Breast epithelium (tissue), 3 donors: ENCODE data around the gene EML2.

Experiments
- POLR2A ChIP-seq: fragments of 450-650 bp; IDR thresholded peaks from one replicate; pipeline ENCODE4 v1.6.1; 2016; ENCODE audit warnings: antibody characterized with exemption, mild to moderate bottlenecking, moderate library complexity
- TF ChIP-seq, protein P1 (sequence below), 3 donors: fragments of 450-650 bp; IDR thresholded peaks; one replicate each; pipeline ENCODE4 v1.5.1; 2016 to 2017; ENCODE audit warnings: antibody characterized with exemption in 3 of 3, mild to moderate bottlenecking in 3 of 3, moderate library complexity in 3 of 3

DNA sequence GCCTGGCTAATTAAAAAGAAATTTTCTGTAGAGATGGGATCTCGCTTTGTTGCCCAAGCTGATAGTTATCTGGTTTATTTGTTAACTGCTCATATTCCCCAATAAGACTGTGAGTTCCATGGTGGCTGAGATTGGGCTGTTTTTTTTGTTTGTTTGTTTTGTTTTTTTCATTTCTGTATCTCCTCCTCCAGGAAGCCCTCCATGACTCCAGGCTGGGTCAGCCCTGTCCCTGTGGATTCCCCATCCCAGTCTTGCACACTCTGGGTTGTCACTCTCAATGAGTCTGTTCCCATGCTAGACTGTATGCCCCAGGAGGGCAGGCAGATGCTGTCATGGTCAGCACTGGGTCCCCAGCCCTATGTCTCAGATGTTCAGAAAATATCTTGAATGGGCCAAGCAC lies 2.9 kb downstream of the EML2 start:
- TF ChIP-seq, protein P1, sequence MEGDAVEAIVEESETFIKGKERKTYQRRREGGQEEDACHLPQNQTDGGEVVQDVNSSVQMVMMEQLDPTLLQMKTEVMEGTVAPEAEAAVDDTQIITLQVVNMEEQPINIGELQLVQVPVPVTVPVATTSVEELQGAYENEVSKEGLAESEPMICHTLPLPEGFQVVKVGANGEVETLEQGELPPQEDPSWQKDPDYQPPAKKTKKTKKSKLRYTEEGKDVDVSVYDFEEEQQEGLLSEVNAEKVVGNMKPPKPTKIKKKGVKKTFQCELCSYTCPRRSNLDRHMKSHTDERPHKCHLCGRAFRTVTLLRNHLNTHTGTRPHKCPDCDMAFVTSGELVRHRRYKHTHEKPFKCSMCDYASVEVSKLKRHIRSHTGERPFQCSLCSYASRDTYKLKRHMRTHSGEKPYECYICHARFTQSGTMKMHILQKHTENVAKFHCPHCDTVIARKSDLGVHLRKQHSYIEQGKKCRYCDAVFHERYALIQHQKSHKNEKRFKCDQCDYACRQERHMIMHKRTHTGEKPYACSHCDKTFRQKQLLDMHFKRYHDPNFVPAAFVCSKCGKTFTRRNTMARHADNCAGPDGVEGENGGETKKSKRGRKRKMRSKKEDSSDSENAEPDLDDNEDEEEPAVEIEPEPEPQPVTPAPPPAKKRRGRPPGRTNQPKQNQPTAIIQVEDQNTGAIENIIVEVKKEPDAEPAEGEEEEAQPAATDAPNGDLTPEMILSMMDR (IDR thresholded peaks at IDR 0.05): no peak
- TF ChIP-seq POLR2A: no peak
